WTC11 (cell line): ENCODE results near the gene ZFHX3. TPM values are rescaled to one million over a fixed set of nuclear protein-coding genes. Genes with fewer than 3 reads are reported as not detected.

Source experiments
- ATAC-seq: fragments of 200-7000 bp; cut with Tn5 transposase; 2 replicates; pipeline ENCODE4 v1.10.0; 2021; ENCODE audit warnings: mild to moderate bottlenecking, moderate library complexity
- CTCF ChIA-PET: fragments of 300-600 bp; sonication (Branson Sonifier 250); formaldehyde crosslinking; loops from one replicate; lab custom pipeline; 2021; ENCODE audit warnings: antibody characterized with exemption; lab: Charles Lee
- POLR2A ChIA-PET: fragments of 350-600 bp; sonication (Branson Sonifier 250); formaldehyde crosslinking; loops from one replicate; lab custom pipeline; 2021; ENCODE audit warnings: antibody characterized with exemption; lab: Charles Lee
- DNase-seq: peaks from one replicate; pipeline ENCODE4 v3.0.0; 2021; ENCODE audit warnings: low spot score
- H3K27ac Mint-ChIP-seq: 2 replicates; pipeline ENCODE4 v1.8.0; 2021; ENCODE audit warnings: mixed read lengths
- H3K27me3 Mint-ChIP-seq: 2 replicates; pipeline ENCODE4 v1.8.0; 2021; ENCODE audit warnings: low read depth, mild to moderate bottlenecking, moderate library complexity, mixed read lengths
- H3K36me3 Mint-ChIP-seq: 2 replicates; pipeline ENCODE4 v1.8.0; 2021; ENCODE audit warnings: mixed read lengths
- H3K4me1 Mint-ChIP-seq: 2 replicates; pipeline ENCODE4 v1.8.0; 2022; ENCODE audit warnings: mixed read lengths
- H3K4me3 Mint-ChIP-seq: 2 replicates; pipeline ENCODE4 v1.8.0; 2021; ENCODE audit warnings: mild to moderate bottlenecking, moderate library complexity, mixed read lengths
- H3K9me3 Mint-ChIP-seq: 2 replicates; pipeline ENCODE4 v1.8.0; 2021; ENCODE audit warnings: mixed read lengths
- ARID4B ChIP-seq: sonication (generic); formaldehyde crosslinking; IDR thresholded peaks from 2 replicates; pipeline ENCODE4 v1.8.0; 2023; ENCODE audit warnings: missing genetic modification reagents, mild to moderate bottlenecking, borderline replicate concordance
- E2F5 ChIP-seq: sonication (generic); formaldehyde crosslinking; IDR thresholded peaks from 2 replicates; pipeline ENCODE4 v1.8.1; 2022; ENCODE audit warnings: mild to moderate bottlenecking, moderate library complexity, missing genetic modification reagents
- ESRRA ChIP-seq: sonication (generic); formaldehyde crosslinking; IDR thresholded peaks from 2 replicates; pipeline ENCODE4 v1.8.1; 2022; ENCODE audit warnings: mild to moderate bottlenecking, missing genetic modification reagents, borderline replicate concordance
- KAT7 ChIP-seq: sonication (generic); formaldehyde crosslinking; IDR thresholded peaks from 2 replicates; pipeline ENCODE4 v1.8.1; 2023; ENCODE audit warnings: missing genetic modification reagents, mild to moderate bottlenecking, borderline replicate concordance
- NR2C2 ChIP-seq: sonication (generic); formaldehyde crosslinking; IDR thresholded peaks from 2 replicates; pipeline ENCODE4 v1.8.0; 2022; ENCODE audit warnings: mild to moderate bottlenecking, missing genetic modification reagents
- NR3C1 ChIP-seq: sonication (generic); formaldehyde crosslinking; conservative IDR thresholded peaks from 2 replicates; pipeline ENCODE4 v1.8.1; 2023; ENCODE audit warnings: low read depth, mild to moderate bottlenecking, missing genetic modification reagents
- PRRX2 ChIP-seq: fragments of 250-450 bp; sonication (Bioruptor Pico); IDR thresholded peaks from 2 replicates; pipeline ENCODE4 v1.8.0; 2021; ENCODE audit warnings: mild to moderate bottlenecking
- SMAD4 ChIP-seq: sonication (generic); formaldehyde crosslinking; IDR thresholded peaks from 2 replicates; pipeline ENCODE4 v1.8.0; 2022; ENCODE audit warnings: mild to moderate bottlenecking, missing genetic modification reagents
- SOX15 ChIP-seq: fragments of 250-450 bp; sonication (Bioruptor Pico); IDR thresholded peaks from 2 replicates; pipeline ENCODE4 v1.9.0; 2021; ENCODE audit warnings: mild to moderate bottlenecking
- TCF7 ChIP-seq: sonication (generic); formaldehyde crosslinking; IDR thresholded peaks from 2 replicates; pipeline ENCODE4 v1.8.0; 2022; ENCODE audit warnings: mild to moderate bottlenecking, low read depth, missing genetic modification reagents, moderate library complexity
- USF2 ChIP-seq: sonication (generic); formaldehyde crosslinking; IDR thresholded peaks from 2 replicates; pipeline ENCODE4 v1.8.1; 2023; ENCODE audit warnings: mild to moderate bottlenecking, missing genetic modification reagents, moderate library complexity
- ZBTB21 ChIP-seq: sonication (generic); formaldehyde crosslinking; IDR thresholded peaks from 2 replicates; pipeline ENCODE4 v1.8.1; 2023; ENCODE audit warnings: mild to moderate bottlenecking, missing genetic modification reagents, borderline replicate concordance
- ZNF396 ChIP-seq: fragments of 250-450 bp; sonication (Bioruptor Pico); IDR thresholded peaks from 2 replicates; pipeline ENCODE4 v1.8.0; 2021; ENCODE audit warnings: mild to moderate bottlenecking, moderate library complexity, borderline replicate concordance
- ZNF423 ChIP-seq: fragments of 250-450 bp; sonication (Bioruptor Pico); IDR thresholded peaks from 2 replicates; pipeline ENCODE4 v2.1.2; 2022; ENCODE audit warnings: mild to moderate bottlenecking, moderate library complexity
- ZNF512 ChIP-seq: sonication (generic); formaldehyde crosslinking; IDR thresholded peaks from 2 replicates; pipeline ENCODE4 v1.8.1; 2022; ENCODE audit warnings: missing genetic modification reagents, borderline replicate concordance
- total RNA-seq: library from RNA; stranded (reverse); gene quantifications from 3 replicates; pipeline ENCODE4 v1.2.3, GENCODE V29; 2021
- TF ChIP-seq, protein P1 (sequence below): sonication (generic); formaldehyde crosslinking; IDR thresholded peaks from 2 replicates; pipeline ENCODE4 v1.8.0; 2022; ENCODE audit warnings: mild to moderate bottlenecking, missing genetic modification reagents
- TF ChIP-seq, protein P2 (sequence below): sonication (generic); formaldehyde crosslinking; IDR thresholded peaks from 2 replicates; pipeline ENCODE4 v1.8.1; 2022; ENCODE audit warnings: mild to moderate bottlenecking, missing genetic modification reagents, moderate library complexity, borderline replicate concordance
- TF ChIP-seq, protein P3 (sequence below): fragments of 250-450 bp; sonication (Bioruptor Pico); IDR thresholded peaks from 2 replicates; pipeline ENCODE4 v1.9.0; 2021; ENCODE audit warnings: moderate library complexity, mild to moderate bottlenecking, inconsistent platforms, borderline replicate concordance

ZFHX3 gene
- total RNA-seq, 1 experiment from 2014 or later: 5.7 TPM

- TF ChIP-seq USF2 (CRISPR knock-in tag) (no peak), TCF7 (CRISPR knock-in tag) (no peak), ZNF423 (CRISPR knock-in tag) (no peak), ESRRA (no peak), PRRX2 (no peak), ZBTB21 (CRISPR knock-in tag) (no peak), KAT7 (CRISPR knock-in tag) (no peak), ARID4B (CRISPR knock-in tag) (no peak), ZNF396 (no peak)
- TF ChIP-seq, protein P1, sequence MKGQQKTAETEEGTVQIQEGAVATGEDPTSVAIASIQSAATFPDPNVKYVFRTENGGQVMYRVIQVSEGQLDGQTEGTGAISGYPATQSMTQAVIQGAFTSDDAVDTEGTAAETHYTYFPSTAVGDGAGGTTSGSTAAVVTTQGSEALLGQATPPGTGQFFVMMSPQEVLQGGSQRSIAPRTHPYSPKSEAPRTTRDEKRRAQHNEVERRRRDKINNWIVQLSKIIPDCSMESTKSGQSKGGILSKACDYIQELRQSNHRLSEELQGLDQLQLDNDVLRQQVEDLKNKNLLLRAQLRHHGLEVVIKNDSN (CRISPR knock-in tag): no peak
- TF ChIP-seq, protein P2, sequence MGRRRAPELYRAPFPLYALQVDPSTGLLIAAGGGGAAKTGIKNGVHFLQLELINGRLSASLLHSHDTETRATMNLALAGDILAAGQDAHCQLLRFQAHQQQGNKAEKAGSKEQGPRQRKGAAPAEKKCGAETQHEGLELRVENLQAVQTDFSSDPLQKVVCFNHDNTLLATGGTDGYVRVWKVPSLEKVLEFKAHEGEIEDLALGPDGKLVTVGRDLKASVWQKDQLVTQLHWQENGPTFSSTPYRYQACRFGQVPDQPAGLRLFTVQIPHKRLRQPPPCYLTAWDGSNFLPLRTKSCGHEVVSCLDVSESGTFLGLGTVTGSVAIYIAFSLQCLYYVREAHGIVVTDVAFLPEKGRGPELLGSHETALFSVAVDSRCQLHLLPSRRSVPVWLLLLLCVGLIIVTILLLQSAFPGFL (CRISPR knock-in tag): no peak
- TF ChIP-seq, protein P3, sequence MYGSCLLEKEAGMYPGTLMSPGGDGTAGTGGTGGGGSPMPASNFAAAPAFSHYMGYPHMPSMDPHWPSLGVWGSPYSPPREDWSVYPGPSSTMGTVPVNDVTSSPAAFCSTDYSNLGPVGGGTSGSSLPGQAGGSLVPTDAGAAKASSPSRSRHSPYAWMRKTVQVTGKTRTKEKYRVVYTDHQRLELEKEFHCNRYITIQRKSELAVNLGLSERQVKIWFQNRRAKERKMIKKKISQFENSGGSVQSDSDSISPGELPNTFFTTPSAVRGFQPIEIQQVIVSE: no peak
Observed at GRCh38 chr16:73095885-73096421, 48.0 kb upstream of the ZFHX3 start (continued).

GRCh38 chr16:73095142-73095820, 47.4 kb upstream of the ZFHX3 start:
- CTCF ChIA-PET: interaction anchor here (2.0 kb wide), 1 partner anchor 82 kb away, joined by 11 read pairs; no protein-coding TSS in a partner anchor
- Mint-ChIP-seq H3K36me3 (no peaks in the 10 kb centered on the region), H3K27ac (no peak overlapping the region), H3K27me3 (no peaks in the 10 kb centered on the region), H3K4me1 (no peaks in the 10 kb centered on the region), H3K9me3 (no peaks in the 10 kb centered on the region), H3K4me3 (no peak overlapping the region)
- POLR2A ChIA-PET: no interaction called here
- DNase-seq (no peak), ATAC-seq (no peak)
- TF ChIP-seq ZNF512 (CRISPR knock-in tag) (no peak), ZBTB21 (CRISPR knock-in tag) (no peak), SMAD4 (no peak), SOX15 (no peak), NR3C1 (CRISPR knock-in tag) (no peak), E2F5 (no peak), NR2C2 (CRISPR knock-in tag) (no peak)
